ENCODE data around the gene KCNMB3. TPM values are rescaled to one million over a fixed set of nuclear protein-coding genes. Genes with fewer than 3 reads are reported as not detected.

The KCNMB3 gene
- total and polyA plus RNA-seq, 2 of the 13 experiments (the other 11 are each of a cell fraction or from before 2014, with no cell fraction given) = 4.3 to 7.1 TPM

DNA sequence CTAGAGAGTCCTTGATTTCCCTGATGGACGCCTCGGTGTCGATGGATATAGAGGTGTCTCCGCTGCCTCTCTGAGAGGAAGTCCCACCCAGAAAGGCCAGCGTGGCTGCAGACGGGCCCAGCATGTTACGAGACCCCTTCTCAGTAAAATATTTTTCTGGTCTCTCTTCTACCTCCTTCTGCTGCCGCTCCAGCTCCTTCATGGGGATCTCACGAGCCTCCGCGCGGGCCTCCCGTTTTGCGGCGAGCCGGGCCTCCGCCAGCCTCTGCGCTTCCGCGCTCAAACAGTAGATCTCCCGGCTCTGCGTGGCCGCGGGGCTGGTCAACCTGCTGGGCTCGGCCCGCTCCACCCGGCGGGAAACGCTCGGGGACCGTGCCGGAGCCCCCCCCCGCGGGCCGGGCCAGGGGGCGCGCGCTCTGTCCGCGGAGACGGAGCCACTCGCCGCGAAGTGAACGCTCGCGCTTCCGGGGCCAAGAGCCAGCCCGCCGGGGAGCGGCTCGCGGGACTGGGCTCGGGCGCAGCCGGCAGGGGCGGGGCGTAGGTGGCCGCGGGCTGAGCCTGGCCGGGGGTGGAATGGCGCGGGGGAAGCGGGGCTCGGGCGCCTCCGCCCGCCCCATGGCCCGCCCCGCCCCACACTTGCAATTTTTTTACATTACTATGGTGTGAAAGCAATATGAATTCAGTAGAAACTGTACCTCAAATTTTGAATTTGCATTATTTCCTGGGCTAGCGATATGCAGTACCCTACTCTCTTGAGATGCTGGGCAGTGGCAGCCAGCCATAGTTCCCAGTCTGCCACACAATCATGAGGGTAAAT is 10.2 kb upstream of the KCNMB3 start (continued):
- TF ChIP-seq SALL1 (CRISPR knock-in tag; IDR thresholded peaks at IDR 0.05) = peak; percentile 69
- TF ChIP-seq KLF12 (CRISPR knock-in tag; IDR thresholded peaks at IDR 0.05; ENCODE audit: borderline replicate concordance) = no peak
- TF ChIP-seq KLF6 (CRISPR knock-in tag; IDR thresholded peaks at IDR 0.05) = 0 out of 2 replicates have a peak, but pooled peaks have one; percentile 40
- TF ChIP-seq ZNF18 (CRISPR knock-in tag; IDR thresholded peaks at IDR 0.05; ENCODE audit: insufficient replicate concordance) = peak; percentile 65
- no peak for TF ChIP-seq ZNF232 (CRISPR knock-in tag; IDR thresholded peaks at IDR 0.05; ENCODE audit: borderline replicate concordance)
- TF ChIP-seq, protein P1, sequence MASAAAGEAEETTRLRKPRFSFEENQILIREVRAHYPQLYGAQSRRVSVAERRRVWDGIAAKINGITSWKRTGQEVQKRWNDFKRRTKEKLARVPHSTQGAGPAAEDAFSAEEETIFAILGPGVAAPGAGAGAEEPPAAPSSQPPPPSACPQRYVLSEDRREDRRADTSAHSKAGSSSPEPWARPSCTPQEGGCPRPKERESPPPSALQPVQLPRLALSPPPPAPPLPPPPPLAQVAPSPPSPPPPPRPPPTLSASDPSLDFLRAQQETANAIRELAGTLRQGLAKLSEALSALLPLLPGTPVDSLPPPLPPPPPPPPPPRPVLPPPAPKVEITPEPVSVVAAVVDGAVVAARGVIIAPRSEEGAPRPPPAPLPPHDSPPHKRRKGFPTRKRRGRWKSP (CRISPR knock-in tag; IDR thresholded peaks at IDR 0.05) = peak; percentile 76; the same call in 1 of the 2 replicates
- TF ChIP-seq RBFOX2 (IDR thresholded peaks at IDR 0.05; ENCODE audit: low read depth, low read length) = peak; percentile 91
- peak; percentile 69; the same call in 1 of the 2 replicates for TF ChIP-seq ISX (CRISPR knock-in tag; conservative IDR thresholded peaks at IDR 0.05)
- TF ChIP-seq SP1 (IDR thresholded peaks at IDR 0.05) = no peak
- peak; percentile 38; the same call in 1 of the 2 replicates for TF ChIP-seq SP1 (CRISPR knock-in tag; IDR thresholded peaks at IDR 0.05)
- no peak for TF ChIP-seq BRD4 (CRISPR knock-in tag; IDR thresholded peaks at IDR 0.05)
- TF ChIP-seq ZNF17 (CRISPR knock-in tag; IDR thresholded peaks at IDR 0.05) = no peak
- TF ChIP-seq HNRNPH1 (optimal IDR thresholded peaks at IDR 0.05; ENCODE audit: low read depth, low read length) = no peak
- peak; percentile 92 for TF ChIP-seq ZNF451 (CRISPR knock-in tag; IDR thresholded peaks at IDR 0.05)
- no peak for TF ChIP-seq IKZF5 (CRISPR knock-in tag; IDR thresholded peaks at IDR 0.05)
- TF ChIP-seq ZNF878 (CRISPR knock-in tag; IDR thresholded peaks at IDR 0.05) = 0 out of 2 replicates have a peak, but pooled peaks have one; percentile 59
- TF ChIP-seq ZNF839 (CRISPR knock-in tag; IDR thresholded peaks at IDR 0.05; ENCODE audit: borderline replicate concordance) = no peak
- TF ChIP-seq ZNF883 (CRISPR knock-in tag; IDR thresholded peaks at IDR 0.05; ENCODE audit: not compliant biosample characterization) = peak; percentile 88
- TF ChIP-seq FOXO1 (CRISPR knock-in tag; IDR thresholded peaks at IDR 0.05) = no peak
- TF ChIP-seq ZNF776 (CRISPR knock-in tag; IDR thresholded peaks at IDR 0.05) = peak; percentile 44; the same call in 1 of the 2 replicates
- TF ChIP-seq ZNF225 (CRISPR knock-in tag; IDR thresholded peaks at IDR 0.05) = peak; percentile 43; the same call in 1 of the 2 replicates
- TF ChIP-seq HDAC2 (CRISPR knock-in tag; IDR thresholded peaks at IDR 0.05) = no peak
- no peak for TF ChIP-seq NFIC (IDR thresholded peaks at IDR 0.05; ENCODE audit: low read length)
- no peak for TF ChIP-seq ATF3 (CRISPR knock-in tag; IDR thresholded peaks at IDR 0.05)
- no peak for TF ChIP-seq POLR2AphosphoS2 (IDR thresholded peaks at IDR 0.05; ENCODE audit: low read depth, low read length)
- TF ChIP-seq NCOA5 (CRISPR knock-in tag; IDR thresholded peaks at IDR 0.05) = no peak
- no peak for TF ChIP-seq CREB1 (IDR thresholded peaks at IDR 0.05)
- no peak for TF ChIP-seq CREB1 (CRISPR knock-in tag; IDR thresholded peaks at IDR 0.05)
- TF ChIP-seq SMAD1 (CRISPR knock-in tag; IDR thresholded peaks at IDR 0.05; ENCODE audit: borderline replicate concordance, low read depth) = peak; percentile 44; the same call in 1 of the 2 replicates

Measured in HepG2 (cell line).